COLO829 (cell line): ENCODE measurements around the gene FAM237B.

Experiments
- DNase-seq: peaks from one replicate; pipeline ENCODE4 v3.0.0; 2012; ENCODE audit warnings: low spot score

Gene FAM237B

GRCh38 chr7:90290244-90291113 is 30.6 kb downstream of the FAM237B start:
- no peak for DNase-seq

GRCh38 chr7:90288154-90288553 is 33.0 kb downstream of the FAM237B start:
- no peak for DNase-seq

GRCh38 chr7:90276033-90276728 is 44.9 kb downstream of the FAM237B start:
- no peak for DNase-seq

GRCh38 chr7:90274161-90274560 is 46.9 kb downstream of the FAM237B start:
- no peak for DNase-seq

GRCh38 chr7:90272242-90272641 is 48.9 kb downstream of the FAM237B start:
- DNase-seq, result peak; percentile 34

- DNase-seq, result peak; percentile 82
Measured at GRCh38 chr7:90271753-90272152, 49.4 kb downstream of the FAM237B start.

GRCh38 chr7:90270431-90271178 is 50.5 kb downstream of the FAM237B start:
- no peak for DNase-seq

GRCh38 chr7:90269163-90269562 is 51.9 kb downstream of the FAM237B start:
- DNase-seq, result no peak

- no peak for DNase-seq
Measured at GRCh38 chr7:90267263-90267858, 53.7 kb downstream of the FAM237B start.

- no peak for DNase-seq
Measured at GRCh38 chr7:90266808-90267207, 54.3 kb downstream of the FAM237B start.
